ENCODE data around the gene NUAK2.

NUAK2 gene

GRCh38 chr1:205353612-205354011 lies 32.1 kb upstream of the NUAK2 start:
- TF ChIP-seq CTCF (conservative IDR thresholded peaks at IDR 0.05) = no peak
- TF ChIP-seq ZFX (IDR thresholded peaks at IDR 0.05) = no peak
- H3K27ac ChIP-seq = no peak overlapping the region

GRCh38 chr1:205353191-205353590 lies 31.6 kb upstream of the NUAK2 start:
- TF ChIP-seq CTCF (conservative IDR thresholded peaks at IDR 0.05) (no peak), ZFX (IDR thresholded peaks at IDR 0.05) (no peak)
- H3K27ac ChIP-seq = no peak overlapping the region

- no peak overlapping the region for H3K27ac ChIP-seq
- TF ChIP-seq ZFX (IDR thresholded peaks at IDR 0.05) (no peak), CTCF (conservative IDR thresholded peaks at IDR 0.05) (no peak)
Measured at GRCh38 chr1:205351984-205352713, 30.6 kb upstream of the NUAK2 start.

- TF ChIP-seq CTCF (conservative IDR thresholded peaks at IDR 0.05) (no peak), ZFX (IDR thresholded peaks at IDR 0.05) (no peak)
- H3K27ac ChIP-seq = no peak overlapping the region
Measured at GRCh38 chr1:205350691-205351141, 29.2 kb upstream of the NUAK2 start.

GRCh38 chr1:205350124-205350523 lies 28.6 kb upstream of the NUAK2 start:
- no peak overlapping the region for H3K27ac ChIP-seq
- TF ChIP-seq CTCF (conservative IDR thresholded peaks at IDR 0.05) (no peak), ZFX (IDR thresholded peaks at IDR 0.05) (no peak)

- TF ChIP-seq ZFX (IDR thresholded peaks at IDR 0.05) (no peak), CTCF (conservative IDR thresholded peaks at IDR 0.05) (no peak)
- no peak overlapping the region for H3K27ac ChIP-seq
Measured at GRCh38 chr1:205348554-205349487, 27.3 kb upstream of the NUAK2 start.
